GM19238 (cell line): Measurements from ENCODE around the gene ITM2C.

Source experiments
- DNase-seq: peaks from one replicate; pipeline ENCODE4 v3.0.0; 2011; ENCODE audit warnings: low spot score; ENCODE audit not compliant: insufficient read length

The ITM2C gene

DNA sequence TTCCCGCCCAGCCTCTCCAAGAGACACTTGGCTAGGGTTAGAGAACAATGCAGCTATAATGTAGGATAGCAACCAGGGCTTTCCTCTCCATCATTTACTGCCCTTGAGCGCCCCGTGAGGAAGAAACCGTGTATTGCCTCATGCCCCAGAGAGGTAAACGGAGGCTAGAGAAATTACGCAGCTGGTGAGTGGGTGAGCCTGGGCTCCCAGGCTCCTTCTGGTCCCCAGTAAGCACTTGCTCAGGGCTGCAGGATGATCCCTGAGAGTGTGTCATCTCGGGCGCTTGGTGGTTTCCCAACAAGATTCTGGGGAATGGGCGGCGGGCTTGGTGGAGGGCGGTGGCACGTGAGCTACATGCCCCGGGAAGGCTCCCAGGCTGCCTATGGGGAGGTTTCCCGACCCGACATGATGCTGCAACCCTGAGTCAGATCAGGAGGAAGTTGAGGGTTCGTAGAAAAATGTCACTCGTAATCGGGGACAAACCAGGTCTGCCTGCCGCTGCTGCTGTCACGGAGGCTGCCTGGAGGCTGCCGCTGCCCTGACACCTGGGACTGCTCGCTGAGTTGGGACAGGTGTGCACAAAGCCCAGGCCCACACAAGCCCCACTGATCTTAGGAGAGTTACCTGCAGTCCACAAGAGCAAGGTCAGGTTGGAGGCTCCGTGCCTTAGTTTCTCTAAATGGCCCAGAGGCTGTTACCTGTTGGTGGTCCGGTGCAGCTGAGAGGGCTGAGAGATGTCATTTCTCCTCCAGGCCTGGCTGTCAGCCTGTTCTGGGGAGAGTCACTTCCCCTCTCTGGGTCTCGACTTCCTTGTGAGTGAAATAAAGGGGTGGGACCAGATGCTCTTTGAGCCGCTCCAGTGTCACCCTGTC lies 60.0 kb downstream of the ITM2C start, which contains the start of gene GPR55:
Gene GPR55, minus strand, starts transcription at position 773 of the 872 bp plus-strand sequence. CDS start 14,280 bp downstream, outside the sequence.
- peak; percentile 59 for DNase-seq

DNA sequence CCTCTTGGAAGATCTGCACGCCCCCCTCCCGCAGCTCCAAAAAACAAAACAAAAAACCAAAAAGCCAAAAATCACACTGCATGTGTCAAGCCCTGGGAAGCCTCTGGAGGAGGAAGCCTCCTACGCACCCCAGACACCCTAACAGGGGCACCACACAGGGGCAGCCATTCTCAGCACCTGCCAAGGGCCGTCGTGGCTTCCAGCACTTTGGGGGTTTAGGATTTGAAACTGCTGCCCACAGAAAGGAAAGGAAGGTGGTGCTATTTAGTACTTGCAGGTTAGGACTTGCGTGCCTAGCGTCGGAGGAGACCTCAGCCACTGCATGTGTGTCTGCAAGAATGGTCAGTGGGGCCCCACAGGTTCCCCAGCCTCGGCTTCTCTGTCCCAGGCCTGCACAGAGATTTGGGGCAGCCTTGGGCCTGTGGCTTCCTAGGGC lies 60.7 kb downstream of the ITM2C start:
- no peak for DNase-seq

- no peak for DNase-seq
Observed at GRCh38 chr2:230925879-230926765, 61.4 kb downstream of the ITM2C start.

- no peak for DNase-seq
Observed at GRCh38 chr2:230927711-230928341, 63.1 kb downstream of the ITM2C start.
